ENCODE measurements around the gene B3GAT1.

B3GAT1 gene

GRCh38 chr11:134389464-134390180 is 22.4 kb downstream of the B3GAT1 start:
- no peak for DNase-seq

GRCh38 chr11:134388590-134388989 is 23.5 kb downstream of the B3GAT1 start:
- no peak for DNase-seq

GRCh38 chr11:134387501-134387900 is 24.5 kb downstream of the B3GAT1 start:
- no peak for DNase-seq

GRCh38 chr11:134386945-134387344 is 25.1 kb downstream of the B3GAT1 start:
- DNase-seq, result no peak

GRCh38 chr11:134385774-134386565 is 26.1 kb downstream of the B3GAT1 start:
- peak; percentile 71 for DNase-seq

GRCh38 chr11:134385171-134385570 is 26.9 kb downstream of the B3GAT1 start:
- DNase-seq, result no peak

GRCh38 chr11:134384406-134384805 is 27.6 kb downstream of the B3GAT1 start:
- no peak for DNase-seq

GRCh38 chr11:134383576-134384221 is 28.3 kb downstream of the B3GAT1 start:
- DNase-seq, result no peak

GRCh38 chr11:134382830-134383229 is 29.2 kb downstream of the B3GAT1 start:
- no peak for DNase-seq

- DNase-seq, result no peak
Measured at GRCh38 chr11:134382257-134382656, 29.8 kb downstream of the B3GAT1 start.

GRCh38 chr11:134380785-134381184 is 31.3 kb downstream of the B3GAT1 start:
- DNase-seq, result no peak

GRCh38 chr11:134380229-134380628 is 31.8 kb downstream of the B3GAT1 start:
- no peak for DNase-seq

- DNase-seq, result no peak
Measured at GRCh38 chr11:134379241-134379640, 32.8 kb downstream of the B3GAT1 start.

GRCh38 chr11:134377876-134378275 is 34.2 kb downstream of the B3GAT1 start:
- DNase-seq, result no peak

GRCh38 chr11:134376150-134376921 is 35.7 kb downstream of the B3GAT1 start:
- DNase-seq, result no peak

- no peak for DNase-seq
Measured at GRCh38 chr11:134374891-134375550, 37.0 kb downstream of the B3GAT1 start.

- no peak for DNase-seq
Measured at GRCh38 chr11:134374171-134374570, 37.9 kb downstream of the B3GAT1 start.

GRCh38 chr11:134373591-134374052 is 38.4 kb downstream of the B3GAT1 start:
- DNase-seq, result no peak

GRCh38 chr11:134372961-134373360 is 39.1 kb downstream of the B3GAT1 start:
- peak; percentile 76 for DNase-seq

- DNase-seq, result no peak
Measured at GRCh38 chr11:134372536-134372935, 39.5 kb downstream of the B3GAT1 start.

- DNase-seq, result no peak
Measured at GRCh38 chr11:134371436-134372185, 40.4 kb downstream of the B3GAT1 start.
